ENCODE measurements around the gene PET117.
"Not testable (repeated sequence)": the region's sequence is repeated elsewhere in the genome, so short reads cannot be mapped to it uniquely, and the experiment has no call there.

The PET117 gene

DNA sequence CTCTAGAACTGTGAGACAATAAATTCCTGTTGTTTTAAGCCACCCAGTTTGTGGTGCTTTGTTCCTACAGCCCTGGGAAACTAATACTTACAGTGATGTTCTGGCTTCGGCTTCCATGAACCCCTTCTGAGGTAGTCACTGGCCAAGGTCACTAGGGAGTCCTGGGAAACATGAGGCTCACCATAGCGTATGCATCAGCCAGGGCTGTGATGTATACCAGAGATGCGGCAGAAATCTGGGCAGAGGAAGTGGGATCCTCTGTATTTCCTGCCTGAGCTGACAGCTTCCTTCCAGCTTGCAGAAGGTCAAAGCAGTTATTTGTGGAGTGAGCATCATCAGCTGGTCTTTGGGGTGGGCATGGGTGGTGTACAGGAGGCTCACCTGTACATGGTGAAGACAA, 27.9 kb downstream of the PET117 start:
- DNase-seq (ENCODE audit: low spot score), result no peak
- TF ChIP-seq CTCF (IDR thresholded peaks at IDR 0.05; ENCODE audit: extremely low read depth, missing control alignments), result no peak

DNA sequence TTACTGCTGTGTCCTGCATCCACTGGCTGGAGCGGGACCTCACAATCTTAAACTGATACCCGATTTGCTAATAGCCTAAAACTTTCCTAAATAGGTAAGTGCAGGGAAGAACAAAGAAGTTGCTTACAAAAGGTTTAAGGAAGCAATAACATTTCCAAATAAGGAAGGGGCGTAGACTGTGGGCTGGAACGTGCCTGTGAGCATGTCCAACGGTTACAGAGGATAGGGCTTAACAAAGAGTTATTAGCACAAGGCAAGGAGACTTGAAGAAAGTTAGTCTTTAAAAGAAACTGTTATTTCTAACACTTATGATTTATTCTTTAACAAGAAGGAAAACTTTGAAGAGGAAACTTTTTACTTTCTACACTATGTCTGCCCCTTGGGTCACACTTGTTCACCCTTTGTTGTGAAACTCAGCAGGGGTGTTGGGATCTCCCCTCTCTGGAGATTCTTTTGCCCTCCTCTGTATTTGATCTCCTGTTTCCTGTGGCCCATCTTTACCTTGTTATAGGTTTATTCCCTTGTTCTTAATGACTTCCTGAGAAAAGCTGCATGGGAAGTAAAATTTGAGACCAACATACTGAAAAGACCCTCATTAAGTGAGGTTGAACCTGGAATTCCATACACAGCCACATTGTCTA, 28.7 kb downstream of the PET117 start:
- no peak for TF ChIP-seq CTCF (IDR thresholded peaks at IDR 0.05; ENCODE audit: extremely low read depth, missing control alignments)
- no peak for DNase-seq (ENCODE audit: low spot score)

DNA sequence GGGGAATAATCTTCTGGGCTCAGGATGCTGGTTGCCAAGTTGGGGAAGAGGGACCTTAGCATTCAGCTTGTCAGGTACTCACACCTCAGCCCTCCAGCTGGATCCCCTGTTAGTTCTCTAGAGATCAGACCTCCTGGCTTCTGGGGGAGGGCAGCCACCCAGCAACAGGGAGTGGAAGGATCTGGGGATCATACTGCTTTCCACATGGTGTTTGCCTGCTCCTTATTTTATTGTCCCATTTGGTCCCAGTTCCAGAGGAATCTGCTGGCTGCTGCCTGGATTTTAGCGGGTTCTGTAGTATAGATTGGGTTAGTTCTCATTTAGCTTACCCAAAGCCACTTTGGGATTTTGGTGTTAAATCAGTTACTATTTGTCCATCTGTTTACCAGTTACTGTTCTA, 29.3 kb downstream of the PET117 start:
- no peak for TF ChIP-seq CTCF (IDR thresholded peaks at IDR 0.05; ENCODE audit: extremely low read depth, missing control alignments)
- DNase-seq (ENCODE audit: low spot score), result no peak

GRCh38 chr20:18172379-18172778, 34.7 kb downstream of the PET117 start:
- no peak for DNase-seq (ENCODE audit: low spot score)
- TF ChIP-seq CTCF (IDR thresholded peaks at IDR 0.05; ENCODE audit: extremely low read depth, missing control alignments), result no peak

- no peak for TF ChIP-seq CTCF (IDR thresholded peaks at IDR 0.05; ENCODE audit: extremely low read depth, missing control alignments)
- no peak for DNase-seq (ENCODE audit: low spot score)
These were observed 37.4 kb downstream of the PET117 start for GRCh38 chr20:18174906-18175683.

DNA sequence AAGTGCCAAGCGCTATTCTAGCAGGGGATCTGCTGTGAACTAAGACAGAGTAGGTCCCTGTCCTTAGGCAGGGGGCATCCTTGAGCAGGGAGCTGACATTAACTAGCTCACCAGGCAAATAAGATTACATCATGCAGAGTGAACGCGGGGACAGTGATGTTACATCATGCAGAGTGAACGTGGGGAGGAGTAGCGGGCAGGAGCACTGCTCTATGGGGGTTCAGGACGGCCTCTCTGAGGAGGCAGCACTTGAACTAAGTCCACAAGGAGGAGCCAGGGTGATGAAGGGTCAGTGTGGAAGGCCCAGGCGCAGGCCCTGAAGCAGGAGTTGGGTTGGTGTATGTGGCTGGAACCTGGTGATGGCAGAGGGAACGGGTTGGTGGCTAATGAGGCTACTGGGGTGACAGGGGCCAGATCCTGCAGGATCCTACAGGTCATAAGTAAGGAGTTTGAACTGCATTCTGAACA, 38.7 kb downstream of the PET117 start:
- DNase-seq (ENCODE audit: low spot score), result no peak
- no peak for TF ChIP-seq CTCF (IDR thresholded peaks at IDR 0.05; ENCODE audit: extremely low read depth, missing control alignments)

DNA sequence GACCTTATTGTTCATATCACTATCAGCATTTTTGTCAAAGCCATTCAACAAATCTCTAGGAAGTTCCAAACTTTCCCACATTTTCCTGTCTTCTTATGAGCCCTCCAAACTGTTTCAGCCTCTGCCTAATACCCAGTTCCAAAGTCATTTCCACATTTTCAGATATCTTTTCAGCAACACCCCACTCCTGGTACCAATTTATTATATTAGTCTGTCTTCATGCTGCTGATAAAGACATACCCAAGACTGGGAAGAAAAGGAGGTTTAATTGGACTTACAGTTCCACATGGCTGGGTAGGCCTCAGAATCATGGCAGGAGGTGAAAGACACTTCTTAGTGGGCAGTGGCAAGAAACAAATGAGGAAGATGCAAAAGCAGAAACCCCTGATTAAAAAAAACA, 42.7 kb downstream of the PET117 start:
- not testable (repeated sequence) for DNase-seq (ENCODE audit: low spot score)

Measured in GM20000 (cell line).